Muscle of arm (tissue), 12 donors: Measurements from ENCODE around the gene TBC1D16. TPM values are rescaled to one million over a fixed set of nuclear protein-coding genes. Genes with fewer than 3 reads are reported as not detected.

ENCODE experiments used
- DNase-seq: peaks from one replicate; pipeline ENCODE4 v3.0.0-alpha.2; 2013
- polyA plus RNA-seq, 12 donors: library from polyadenylated mRNA; unstranded; fragments of 120-200 nt; gene quantifications; one replicate each; pipeline ENCODE4 v1.2.1, GENCODE V29; 2013; ENCODE audit not compliant: insufficient read length in 12 of 12

TBC1D16 gene
- polyA plus RNA-seq, 12 donors, result 24.9 to 35.8 (median 27.8) TPM; not detected in 1

- DNase-seq, result no peak
Observed at GRCh38 chr17:79916991-79917901, 118.4 kb downstream of the TBC1D16 start.

GRCh38 chr17:79916506-79916905, 119.2 kb downstream of the TBC1D16 start:
- no peak for DNase-seq

- DNase-seq, result no peak
Observed at GRCh38 chr17:79915850-79916430, 119.7 kb downstream of the TBC1D16 start.

- no peak for DNase-seq
Observed at GRCh38 chr17:79914813-79915740, 120.6 kb downstream of the TBC1D16 start.

GRCh38 chr17:79913896-79914812, 121.5 kb downstream of the TBC1D16 start:
- DNase-seq, result no peak

GRCh38 chr17:79913451-79913850, 122.2 kb downstream of the TBC1D16 start:
- DNase-seq, result no peak

GRCh38 chr17:79912552-79913330, 122.9 kb downstream of the TBC1D16 start:
- no peak for DNase-seq

GRCh38 chr17:79911430-79912399, 124.0 kb downstream of the TBC1D16 start:
- no peak for DNase-seq

GRCh38 chr17:79910985-79911361, 124.7 kb downstream of the TBC1D16 start:
- DNase-seq, result no peak

- no peak for DNase-seq
Observed at GRCh38 chr17:79909121-79909520, 126.6 kb downstream of the TBC1D16 start.

GRCh38 chr17:79907850-79908249, 127.8 kb downstream of the TBC1D16 start:
- no peak for DNase-seq

- DNase-seq, result no peak
Observed at GRCh38 chr17:79907217-79907715, 128.4 kb downstream of the TBC1D16 start.

GRCh38 chr17:79905832-79906231, 129.8 kb downstream of the TBC1D16 start:
- DNase-seq, result no peak

- DNase-seq, result no peak
Observed at GRCh38 chr17:79904865-79905264, 130.8 kb downstream of the TBC1D16 start.

GRCh38 chr17:79902146-79902791, 133.4 kb downstream of the TBC1D16 start:
- no peak for DNase-seq

GRCh38 chr17:79901131-79901530, 134.5 kb downstream of the TBC1D16 start:
- no peak for DNase-seq

GRCh38 chr17:79899584-79899983, 136.1 kb downstream of the TBC1D16 start:
- DNase-seq, result no peak
